ENCODE measurements around the gene SCG5. TPM values are rescaled to one million over a fixed set of nuclear protein-coding genes. Genes with fewer than 3 reads are reported as not detected.

SCG5 gene
- total RNA-seq, 1 donor from 2014 or later = 124 TPM

DNA sequence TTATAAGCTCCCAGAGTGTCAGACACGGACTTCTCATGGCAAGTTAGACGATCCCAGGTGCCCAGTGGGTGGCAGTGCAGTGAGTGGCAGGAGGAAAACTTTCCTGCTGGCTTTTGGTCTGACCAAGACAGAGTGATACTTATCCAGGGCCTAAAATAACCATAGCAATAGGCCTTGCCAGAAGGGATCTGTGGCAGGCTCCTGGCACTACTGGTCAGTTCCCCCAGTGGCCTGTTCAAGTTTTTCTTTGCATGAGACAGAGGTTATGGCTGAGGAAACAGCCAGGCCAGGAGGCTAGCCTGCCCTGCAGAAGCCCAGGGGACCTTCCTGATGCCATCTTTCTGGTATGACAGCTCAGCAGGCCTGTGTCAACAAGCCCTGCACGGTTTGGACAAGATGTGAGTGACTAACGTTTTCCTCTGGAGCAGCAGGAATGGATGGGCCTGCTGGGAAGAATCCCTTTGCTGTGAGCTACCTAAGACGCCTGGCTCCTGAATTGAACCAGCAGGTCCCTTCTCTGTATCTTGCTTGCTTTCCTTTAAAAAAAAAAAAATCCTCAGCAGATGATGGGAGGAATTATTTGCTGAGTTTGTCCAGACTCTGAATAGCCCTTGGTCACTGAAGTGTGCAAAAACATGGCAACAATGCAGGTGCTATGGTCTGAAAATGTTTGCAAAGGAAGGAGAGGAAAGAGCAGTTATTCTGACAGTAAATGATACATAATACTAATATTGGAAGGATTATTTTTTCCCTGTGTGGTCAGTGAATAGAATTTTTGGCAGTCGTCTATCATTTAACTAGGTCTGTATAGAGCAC is 18.0 kb downstream of the SCG5 start:
- no peak for DNase-seq

DNA sequence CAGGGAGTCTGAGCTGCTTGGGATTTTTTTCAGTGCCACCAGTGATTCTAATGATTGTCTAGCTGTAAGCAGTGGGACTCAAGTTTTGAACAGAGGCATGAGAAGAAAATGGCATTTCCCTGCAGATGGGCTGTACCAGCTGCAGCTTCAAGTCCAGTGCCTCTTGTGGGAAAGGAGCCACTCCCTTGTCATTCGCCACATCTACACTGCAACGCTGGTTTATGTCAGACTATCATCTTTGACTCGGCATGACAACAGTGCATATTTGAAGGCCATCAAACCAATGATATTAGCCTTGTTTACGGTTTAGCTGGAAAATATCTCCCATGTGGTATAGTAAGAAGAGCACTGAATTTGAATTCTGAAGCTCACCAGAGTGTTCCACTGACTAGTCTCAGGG is 22.2 kb downstream of the SCG5 start:
- no peak for DNase-seq

DNA sequence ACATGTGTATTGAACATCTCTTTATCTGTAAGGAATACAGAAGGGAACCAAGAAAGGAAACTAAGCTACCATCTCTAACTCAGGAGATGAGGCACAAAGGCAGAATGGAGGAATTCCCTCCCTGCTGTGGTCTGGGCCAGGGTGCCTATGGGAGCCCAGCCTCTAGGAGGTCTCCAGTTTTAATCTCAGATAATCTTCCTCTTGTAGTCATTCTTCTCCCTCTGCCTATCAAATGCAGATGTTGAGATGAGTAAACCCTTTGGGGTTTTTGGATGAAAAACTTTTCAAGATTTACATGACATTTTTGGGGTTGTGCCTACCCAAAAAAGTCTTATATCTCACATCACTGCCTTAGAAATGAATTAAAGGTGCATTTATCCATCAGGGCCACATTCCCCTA is 23.3 kb downstream of the SCG5 start:
- DNase-seq = no peak

DNA sequence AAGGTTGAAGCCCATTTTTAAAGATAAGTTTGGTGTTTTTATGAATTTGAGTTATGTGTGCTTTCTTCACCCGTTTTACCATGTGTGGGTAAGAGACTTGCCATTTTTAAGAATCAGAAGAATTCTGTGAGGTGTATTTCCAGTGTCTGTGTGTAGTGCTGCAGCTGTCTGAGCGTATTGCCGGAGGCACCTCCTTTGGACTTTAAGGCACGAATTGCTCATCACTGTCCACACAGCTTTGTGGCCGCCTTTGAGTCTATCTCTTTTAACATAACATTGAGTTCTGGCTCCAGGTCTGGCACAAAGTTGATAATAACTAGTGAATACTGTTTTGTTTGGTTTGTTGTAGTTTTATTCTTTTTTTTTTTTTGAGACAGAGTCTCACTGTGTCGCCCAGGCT is 25.8 kb downstream of the SCG5 start:
- DNase-seq = no peak

DNA sequence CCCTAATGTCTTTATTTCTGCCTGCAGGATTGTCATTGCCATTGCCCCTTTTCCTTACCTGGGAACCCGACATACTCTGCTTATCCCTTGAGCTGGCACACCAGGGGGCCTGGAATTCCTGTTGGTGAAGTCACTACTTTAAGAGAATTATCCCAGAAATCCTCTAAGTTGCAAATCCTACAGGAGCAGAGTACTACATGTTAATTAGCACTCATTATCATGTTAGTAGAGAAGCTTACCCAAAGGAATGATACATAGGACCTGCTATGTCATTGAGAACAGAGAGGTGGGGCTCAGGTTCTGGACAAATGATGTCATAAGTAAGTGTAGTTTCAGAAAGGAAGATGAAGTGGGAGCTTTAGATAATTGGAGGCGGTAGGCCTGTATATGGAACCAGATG is 27.4 kb downstream of the SCG5 start:
- no peak for DNase-seq

DNA sequence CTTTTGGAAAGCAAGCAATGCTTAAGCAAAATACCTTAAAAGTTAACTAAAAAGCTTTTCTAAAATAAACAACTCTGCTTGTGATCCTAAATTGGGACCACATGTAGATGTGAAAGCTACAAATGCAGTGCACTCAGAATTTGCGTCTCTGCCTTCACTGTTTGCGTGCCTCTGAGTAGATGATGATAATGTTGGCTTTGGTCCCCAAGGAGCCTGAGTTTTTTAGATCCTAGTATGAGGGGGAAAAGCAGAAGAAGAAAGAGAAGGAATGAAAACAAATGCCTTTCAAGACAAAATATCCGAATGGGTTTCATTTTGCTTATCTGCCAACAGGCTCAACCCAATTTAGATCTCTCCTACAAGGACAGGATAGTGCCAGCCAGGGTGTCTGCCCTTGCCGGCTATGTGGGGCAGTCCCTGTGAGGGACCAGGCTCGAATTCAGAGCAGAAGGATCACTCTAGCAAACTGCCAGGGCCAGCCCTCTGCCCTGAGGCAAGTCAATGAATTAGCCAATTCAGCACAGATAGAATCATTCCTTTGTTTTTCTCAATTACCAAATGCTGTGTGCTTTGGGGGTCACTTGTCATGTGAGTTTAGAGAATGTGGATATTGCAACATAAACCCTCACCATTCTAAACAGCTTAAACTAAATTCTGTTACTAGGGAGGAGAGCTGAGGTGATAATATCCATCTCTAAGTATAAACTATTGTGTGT is 28.5 kb downstream of the SCG5 start:
- peak; percentile 68 for DNase-seq

DNA sequence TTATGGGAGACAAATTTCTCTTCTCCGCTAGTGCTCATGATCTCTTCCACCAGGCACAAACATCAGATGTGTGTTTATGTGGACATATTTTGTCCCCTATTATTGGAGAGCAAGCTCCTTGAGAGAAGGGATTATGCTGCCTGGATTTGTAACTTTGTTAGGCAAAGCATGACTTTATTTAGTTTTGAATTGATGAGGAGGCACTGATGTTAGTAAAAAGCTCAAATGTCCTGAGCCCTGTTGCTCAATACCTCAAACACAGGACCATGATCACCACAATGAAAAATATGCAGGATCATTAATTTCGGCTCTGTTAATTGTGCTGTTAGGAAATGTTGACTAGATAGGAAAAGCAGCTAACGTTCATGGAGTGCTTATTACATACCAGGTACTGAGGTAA is 29.1 kb downstream of the SCG5 start:
- DNase-seq = no peak

DNA sequence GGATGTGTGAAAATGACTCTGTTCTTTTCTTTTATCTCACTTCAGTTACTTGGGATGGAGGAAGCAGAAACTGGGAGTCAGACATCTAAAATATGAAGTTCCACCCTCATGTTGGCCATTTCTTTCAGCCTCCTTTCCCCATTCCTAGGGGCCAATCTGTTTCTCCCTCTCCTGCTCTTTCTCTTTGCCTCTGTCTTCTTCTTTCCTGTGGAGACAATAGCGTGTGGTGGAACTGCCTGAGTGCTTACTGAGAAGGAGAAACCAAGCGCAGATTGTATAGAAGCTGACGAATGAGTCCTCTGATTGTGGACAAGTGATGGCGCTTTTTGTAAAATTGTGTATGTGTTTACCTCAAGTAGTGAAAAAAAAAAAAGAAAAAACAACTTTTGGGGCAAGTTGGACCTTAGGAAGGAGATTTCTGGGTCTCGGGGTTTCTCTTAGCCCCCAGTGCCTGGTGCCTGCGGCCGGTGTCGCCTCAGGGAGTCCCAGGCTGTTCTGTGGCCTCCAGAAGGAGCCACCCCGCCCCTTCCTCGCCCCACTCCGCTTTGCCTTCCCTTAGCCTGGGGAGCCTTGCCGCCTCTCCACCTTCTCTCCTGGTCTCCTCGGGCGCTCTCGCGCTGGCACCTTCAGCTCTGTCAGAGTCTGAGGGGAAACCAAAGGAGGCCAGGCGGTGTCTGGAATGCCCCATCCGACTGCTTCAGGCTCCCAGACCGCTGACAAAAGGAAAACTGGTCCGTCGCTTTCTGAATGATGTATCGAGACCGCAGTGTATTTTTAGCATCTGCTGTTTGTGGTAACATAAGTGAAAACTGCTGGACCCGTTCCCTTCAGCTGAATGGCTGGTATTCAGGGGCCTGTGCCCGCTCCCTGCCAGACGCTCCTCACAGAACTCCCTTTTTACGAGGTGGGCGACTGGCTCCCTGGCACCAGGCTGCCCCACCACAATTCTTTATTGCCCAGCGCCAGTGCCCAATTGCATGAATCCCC is 30.1 kb downstream of the SCG5 start:
- peak; percentile 29 for DNase-seq

DNA sequence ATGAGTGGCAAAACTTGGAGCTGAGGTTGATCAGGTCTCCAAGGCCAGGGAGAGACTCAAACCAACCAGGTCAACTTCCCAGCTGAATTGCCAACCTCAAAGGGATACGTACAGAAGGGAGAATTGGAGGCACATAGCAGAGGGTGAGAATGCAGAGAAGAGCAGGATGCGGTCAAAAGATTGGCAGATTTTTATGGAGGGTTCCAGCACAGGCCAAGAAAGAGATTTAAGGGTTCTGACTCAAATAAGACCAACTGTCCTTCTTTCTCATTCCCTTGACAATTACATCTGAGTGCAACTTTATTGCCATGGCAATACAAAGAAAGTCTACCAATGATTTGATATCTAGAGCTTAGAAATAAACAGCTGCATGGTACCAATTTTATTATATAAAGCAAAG is 33.2 kb downstream of the SCG5 start:
- no peak for DNase-seq

DNA sequence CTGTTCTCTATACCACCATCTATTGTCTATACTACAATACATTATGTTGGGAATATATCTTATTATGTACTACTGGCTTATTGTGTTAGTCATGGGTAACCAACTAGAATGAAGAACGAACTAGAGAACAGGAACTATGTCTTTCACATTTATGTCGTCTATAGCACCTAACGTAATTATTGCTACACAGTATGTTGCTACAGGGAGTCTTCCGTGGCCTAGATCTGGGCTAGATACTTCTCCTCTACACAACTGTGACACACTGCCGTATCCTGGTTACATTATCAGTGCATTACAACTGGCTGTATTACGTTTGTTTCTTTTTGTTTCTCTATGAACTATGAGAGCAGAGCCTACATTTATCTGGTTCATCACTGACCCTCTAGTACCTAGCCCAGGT is 34.0 kb downstream of the SCG5 start:
- no peak for DNase-seq

DNA sequence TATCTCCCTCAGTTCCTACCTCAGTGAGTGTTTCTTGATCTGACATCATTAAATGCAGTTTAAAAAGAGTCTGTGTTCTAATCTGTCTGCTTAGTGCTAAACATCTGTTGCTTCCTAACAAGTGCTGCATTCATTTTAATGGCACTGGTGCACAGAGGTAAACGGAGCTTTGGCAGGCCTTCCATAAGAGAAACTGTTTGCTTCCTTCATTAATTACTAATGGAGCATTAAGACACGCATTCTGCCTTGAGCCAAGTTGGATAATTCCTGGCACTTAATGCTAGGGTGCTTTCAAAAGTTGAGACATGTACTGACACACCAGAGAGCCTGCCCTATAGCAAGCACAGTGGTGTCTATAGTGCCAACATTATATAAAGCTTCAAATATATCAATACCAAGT is 34.7 kb downstream of the SCG5 start:
- no peak for DNase-seq

DNA sequence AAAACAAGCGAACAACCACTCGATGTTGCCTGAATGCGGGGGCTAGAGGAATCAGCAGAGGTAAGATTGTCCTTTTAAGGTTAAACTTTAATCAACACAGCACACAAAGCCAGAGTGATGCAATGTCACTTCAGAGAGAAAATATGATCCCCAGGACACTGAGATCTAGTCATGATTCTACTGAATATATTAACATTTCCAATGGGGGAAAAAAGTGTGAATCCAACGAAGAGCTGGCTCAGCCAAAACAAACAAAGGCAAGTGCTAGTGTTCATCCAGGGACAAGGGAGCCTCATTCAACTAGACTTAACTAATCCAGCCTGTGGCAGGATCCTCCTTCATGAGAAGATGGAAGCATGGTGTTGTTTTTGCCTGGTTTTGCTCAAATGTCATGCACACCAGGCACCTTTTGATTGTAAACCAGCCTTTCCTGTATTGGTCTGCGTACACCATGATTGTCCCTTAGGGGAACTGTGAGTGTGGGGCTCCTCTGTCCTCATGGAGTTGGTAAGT is 35.8 kb downstream of the SCG5 start:
- DNase-seq = no peak

DNA sequence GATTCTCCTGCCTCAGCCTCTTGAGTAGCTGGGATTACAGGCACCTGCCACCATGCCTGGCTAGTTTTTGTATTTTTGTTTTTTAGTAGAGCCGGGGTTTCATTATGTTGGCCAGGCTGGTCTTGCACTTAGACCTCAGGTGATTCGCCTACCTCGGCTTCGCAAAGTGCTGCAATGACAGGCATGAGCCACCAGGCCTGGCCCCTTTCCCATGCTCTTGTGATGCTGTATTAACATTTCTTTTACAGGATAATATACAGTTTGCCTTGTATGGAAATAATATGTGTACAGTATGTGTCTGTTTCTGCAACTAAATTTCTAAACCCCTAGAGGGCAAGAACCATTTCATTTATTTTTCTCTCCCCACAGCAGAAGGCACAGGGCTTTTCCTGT is 37.8 kb downstream of the SCG5 start:
- no peak for DNase-seq

DNA sequence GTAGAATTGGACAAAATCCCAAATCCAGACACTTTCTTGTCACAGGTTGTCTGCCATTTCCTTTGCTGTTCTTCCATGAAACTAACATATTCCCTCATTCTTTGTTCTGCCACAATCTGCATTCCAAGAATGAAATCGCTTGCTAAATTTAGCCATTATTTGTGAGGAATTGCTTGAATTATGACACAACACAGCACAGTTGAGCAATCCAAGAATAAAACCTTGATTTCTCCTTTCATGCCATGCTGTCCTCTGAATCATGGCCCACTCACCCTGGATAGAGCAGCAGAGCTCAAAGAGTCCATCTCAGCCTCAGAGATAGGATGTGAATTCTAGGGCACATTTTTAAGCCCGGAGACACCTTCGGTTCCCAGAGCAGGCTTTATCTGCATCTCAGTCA is 41.1 kb downstream of the SCG5 start:
- DNase-seq = no peak

DNA sequence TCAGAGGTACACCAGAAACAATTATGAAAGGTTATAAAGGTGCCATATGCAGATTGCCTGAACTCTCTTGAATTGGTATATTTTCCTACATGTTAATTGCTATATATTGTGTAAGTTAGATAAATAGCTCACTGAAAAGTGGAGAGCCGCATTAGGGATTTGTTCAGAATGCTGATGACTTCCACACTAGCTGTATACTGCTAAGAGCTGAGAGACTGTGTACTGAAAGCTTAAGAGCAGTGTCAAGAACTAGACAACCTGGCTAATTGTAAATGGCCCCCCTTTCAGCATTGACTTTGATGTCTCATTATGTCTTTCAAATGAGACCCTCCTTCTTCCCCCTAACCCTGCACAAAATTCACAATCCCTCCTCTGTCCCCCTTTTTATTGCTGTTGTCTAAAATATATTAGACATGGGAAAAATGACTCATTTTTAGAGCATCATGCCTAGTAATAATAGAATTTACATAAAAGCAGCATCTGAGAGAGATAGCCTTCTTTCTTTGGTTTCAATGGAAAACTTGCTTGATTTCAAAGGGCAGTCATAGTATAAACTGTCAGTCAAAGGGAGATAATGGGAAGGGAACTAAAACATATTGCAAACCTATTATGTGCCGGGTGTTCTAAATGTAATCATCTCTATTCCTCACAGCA is 41.6 kb downstream of the SCG5 start:
- no peak for DNase-seq

DNA sequence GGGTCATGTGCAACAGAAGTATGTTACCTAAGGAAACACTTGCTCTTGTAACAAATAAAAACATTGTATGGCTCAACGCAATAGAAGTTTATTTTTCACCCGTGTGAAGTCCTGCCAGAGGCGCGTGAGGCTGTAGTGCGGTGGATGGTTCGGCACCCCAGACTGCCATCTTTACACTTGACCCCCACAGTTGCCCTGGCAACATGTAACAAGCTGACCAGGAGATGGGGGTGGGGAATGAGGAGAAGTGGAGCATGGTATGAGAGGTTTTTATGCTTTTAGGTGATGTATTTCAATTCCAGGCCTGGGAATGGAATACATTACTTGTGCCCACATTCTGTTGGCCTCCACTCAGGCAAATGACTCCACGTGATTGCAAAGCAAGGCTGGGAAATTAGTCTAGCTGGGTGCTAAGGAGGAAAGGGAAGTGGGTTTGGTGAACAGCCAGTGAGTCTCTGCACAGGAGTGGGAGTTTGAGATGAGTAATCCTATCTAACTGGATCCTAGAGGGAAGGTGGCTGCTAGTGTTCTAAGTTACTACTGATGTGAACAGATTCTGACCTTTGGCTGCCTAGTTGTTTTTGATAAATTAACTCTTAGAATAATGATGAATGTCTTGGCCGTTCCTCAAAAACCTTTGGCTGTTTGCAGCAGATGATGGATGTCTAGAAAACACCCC is 42.5 kb downstream of the SCG5 start:
- peak; percentile 40 for DNase-seq

DNA sequence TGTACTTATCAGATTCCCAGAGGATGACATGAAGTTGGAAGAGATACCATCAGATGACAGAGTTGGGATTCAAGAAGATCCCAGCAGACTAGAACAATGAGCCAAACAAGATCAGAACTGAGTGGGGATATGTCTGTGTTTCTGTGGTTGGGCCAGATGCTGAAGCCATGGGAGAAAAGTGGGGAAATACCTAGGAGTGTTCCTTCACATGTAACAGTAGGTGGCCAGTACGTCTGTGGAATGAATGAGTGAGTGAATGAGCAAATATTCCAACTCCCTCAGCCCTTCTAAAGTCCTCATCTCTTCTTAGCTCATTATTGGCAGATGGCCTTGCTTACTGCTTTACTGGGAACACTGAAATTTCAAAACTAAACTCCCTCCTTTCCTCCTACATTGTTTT is 44.1 kb downstream of the SCG5 start:
- no peak for DNase-seq

DNA sequence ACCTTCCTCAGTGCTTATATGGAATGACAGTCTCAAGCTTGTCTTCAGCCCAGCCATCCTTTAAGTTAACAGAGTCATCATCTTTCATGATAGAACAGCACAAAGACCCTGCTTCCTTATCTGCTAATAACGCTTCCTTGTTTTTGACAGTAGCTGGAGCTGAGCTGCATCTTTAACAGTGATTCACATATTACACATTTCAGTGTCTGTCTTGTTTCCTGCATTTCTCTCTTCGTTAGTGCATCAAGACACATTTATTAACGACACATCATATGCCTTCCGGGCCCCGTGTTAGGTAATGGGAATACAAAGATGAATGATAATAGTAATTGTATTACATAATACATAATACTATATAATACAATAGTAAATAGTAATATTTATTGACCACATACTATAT is 46.0 kb downstream of the SCG5 start:
- DNase-seq = no peak

DNA sequence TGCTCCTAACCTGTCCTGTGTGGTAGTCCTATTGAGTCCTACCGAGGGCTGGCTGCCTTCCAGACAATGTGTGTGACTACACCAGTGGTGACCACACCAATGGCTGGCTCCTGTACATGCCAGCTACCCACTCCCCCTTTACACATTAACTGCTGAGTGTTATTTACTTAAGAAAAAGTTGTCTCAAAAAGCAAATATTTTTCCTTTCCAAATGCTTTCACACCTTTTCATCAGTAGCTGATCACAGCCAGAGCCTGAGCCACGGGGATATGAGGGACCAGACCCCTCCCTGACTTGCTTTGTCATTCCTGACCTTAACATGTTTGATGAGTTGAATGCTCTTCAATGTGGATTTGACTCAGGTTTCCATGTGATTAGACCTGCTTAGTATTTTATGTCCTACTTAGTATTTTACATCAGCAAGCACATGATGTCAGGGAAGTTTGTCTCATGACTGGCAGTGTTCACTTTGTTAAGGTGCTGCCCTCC is 46.7 kb downstream of the SCG5 start:
- no peak for DNase-seq

DNA sequence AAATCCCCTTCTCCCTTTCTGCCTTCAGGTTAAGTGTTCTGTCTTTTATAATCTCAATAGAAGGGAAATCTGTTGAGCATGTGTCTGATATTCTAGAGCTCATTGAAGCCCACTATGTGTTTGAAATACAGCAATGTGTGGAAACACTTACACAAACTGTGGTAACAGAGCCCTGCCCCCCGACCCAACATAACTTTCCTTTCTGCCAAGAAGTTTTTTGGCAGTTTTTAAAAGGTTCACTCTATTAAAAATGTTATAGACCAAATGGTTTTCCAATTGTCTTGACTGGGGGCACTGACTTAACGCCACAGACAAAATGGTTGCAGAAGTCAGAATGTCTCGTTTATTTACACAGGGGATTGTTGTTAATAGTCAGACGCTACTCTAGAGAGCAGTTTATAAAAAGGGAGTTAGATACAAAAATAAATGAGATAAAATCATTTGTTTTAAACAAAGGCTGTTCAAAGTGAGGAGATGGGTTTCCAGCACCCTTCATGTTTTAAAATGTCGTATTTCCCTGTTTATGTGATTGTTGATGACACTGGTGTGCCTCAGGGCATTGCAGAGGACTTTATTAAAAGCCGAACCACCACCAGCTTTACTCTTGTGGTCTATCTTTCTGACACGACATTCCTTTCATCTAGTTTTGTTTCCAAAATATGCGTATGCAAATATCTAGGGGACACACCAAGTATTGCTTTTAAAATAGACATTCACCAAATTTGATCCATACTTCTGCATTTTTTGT is 49.6 kb downstream of the SCG5 start:
- DNase-seq = no peak

DNA sequence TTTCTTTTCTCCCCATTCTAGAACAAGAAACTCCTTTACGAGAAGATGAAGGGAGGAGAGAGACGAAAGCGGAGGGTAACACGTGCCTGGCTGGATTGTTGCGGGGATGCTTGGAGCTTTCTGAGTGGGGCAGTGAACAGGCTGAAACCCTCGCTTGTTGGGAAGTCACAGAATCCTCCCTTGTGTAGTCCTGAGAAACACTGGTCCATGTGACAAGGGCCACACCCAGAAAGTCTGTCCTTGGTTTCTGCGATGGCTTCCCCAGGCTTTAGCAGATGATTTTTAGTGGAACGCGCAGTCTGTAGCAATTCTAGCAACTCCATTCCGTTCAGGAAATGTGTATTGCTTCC is 50.2 kb downstream of the SCG5 start:
- DNase-seq = no peak
